ENCODE data around the gene GAD2.

The GAD2 gene

DNA sequence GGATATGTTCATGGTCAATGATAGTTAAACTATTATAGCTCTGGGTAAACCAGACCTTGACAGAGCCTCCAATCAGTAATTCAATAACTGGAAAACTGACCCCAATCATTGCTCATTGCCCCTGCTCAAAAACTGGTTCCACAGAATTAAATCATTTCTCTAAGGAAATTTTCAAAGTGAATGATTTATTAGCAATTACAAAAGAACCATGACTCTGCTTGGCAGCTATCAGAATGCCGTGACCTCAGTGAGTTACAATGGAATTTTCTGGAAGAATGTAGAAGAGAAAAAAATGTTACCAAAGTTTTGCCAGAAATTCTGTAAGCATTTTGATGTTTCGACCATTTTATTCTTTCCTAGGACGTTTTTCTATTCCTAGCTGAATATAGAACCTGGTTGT lies 114.8 kb downstream of the GAD2 start:
- Histone ChIP-seq H3K4me2 (ENCODE audit: low read length) (no peak overlapping the region), H2AFZ (ENCODE audit: low read depth, low read length) (no peak overlapping the region), H3K4me3 (ENCODE audit: low read length) (no peak overlapping the region), H3K27me3 (ENCODE audit: low read depth, low read length) (no peaks in the 10 kb centered on the region), H3K9me3 (ENCODE audit: insufficient read depth, low read length) (peaks cover 11% of the 10 kb centered on the region; the same call in 1 of the 2 replicates), H3K9ac (ENCODE audit: low read length) (no peak overlapping the region), H4K20me1 (ENCODE audit: insufficient read depth, low read length) (no peaks in the 10 kb centered on the region), H3K4me1 (ENCODE audit: low read length) (peaks cover 16% of the 10 kb centered on the region), H3K79me2 (ENCODE audit: low read length) (no peaks in the 10 kb centered on the region), H3K27ac (ENCODE audit: low read length) (no peak overlapping the region), H3K36me3 (replicated peaks; ENCODE audit: low read depth, low read length) (no peaks in the 10 kb centered on the region)
- TF ChIP-seq EZH2phosphoT487 (IDR thresholded peaks at IDR 0.05; ENCODE audit: low read depth): no peak
- TF ChIP-seq, protein P1, sequence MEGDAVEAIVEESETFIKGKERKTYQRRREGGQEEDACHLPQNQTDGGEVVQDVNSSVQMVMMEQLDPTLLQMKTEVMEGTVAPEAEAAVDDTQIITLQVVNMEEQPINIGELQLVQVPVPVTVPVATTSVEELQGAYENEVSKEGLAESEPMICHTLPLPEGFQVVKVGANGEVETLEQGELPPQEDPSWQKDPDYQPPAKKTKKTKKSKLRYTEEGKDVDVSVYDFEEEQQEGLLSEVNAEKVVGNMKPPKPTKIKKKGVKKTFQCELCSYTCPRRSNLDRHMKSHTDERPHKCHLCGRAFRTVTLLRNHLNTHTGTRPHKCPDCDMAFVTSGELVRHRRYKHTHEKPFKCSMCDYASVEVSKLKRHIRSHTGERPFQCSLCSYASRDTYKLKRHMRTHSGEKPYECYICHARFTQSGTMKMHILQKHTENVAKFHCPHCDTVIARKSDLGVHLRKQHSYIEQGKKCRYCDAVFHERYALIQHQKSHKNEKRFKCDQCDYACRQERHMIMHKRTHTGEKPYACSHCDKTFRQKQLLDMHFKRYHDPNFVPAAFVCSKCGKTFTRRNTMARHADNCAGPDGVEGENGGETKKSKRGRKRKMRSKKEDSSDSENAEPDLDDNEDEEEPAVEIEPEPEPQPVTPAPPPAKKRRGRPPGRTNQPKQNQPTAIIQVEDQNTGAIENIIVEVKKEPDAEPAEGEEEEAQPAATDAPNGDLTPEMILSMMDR (IDR thresholded peaks at IDR 0.05; ENCODE audit: low read depth, low read length): no peak

DNA sequence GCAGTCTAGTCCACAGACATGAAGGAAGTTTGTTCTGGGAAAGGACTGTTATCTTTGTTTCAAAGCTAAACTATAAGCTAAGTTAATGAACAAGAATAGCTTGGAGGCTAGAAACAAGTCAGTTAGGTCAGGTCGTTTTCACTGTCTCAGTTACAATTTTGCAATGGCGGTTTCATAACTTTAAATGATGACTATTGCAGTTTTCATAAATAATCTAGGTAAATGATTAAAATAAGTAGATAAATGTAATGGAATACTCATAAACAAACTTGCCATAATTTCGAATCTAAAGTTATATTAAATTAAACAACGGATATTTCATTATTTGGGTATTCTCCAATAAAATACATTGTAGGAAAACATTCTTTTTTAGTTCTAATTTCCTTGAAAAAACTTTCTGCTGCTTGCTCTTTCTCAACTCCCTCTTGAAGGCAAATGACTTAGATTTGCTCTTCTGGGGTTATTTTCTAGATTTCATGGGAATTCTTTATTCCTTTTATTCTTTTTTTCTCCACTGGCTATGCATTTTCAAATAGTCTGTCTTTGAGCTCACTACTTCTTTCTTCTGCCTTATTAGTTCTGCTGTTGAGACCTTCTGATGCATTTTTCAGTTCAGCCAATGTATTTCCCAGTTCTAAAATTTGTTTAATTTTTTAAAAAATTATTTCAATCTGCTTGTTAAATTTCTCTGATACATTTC lies 117.8 kb downstream of the GAD2 start:
- TF ChIP-seq EZH2phosphoT487 (IDR thresholded peaks at IDR 0.05; ENCODE audit: low read depth): no peak
- TF ChIP-seq, protein P1 (IDR thresholded peaks at IDR 0.05; ENCODE audit: low read depth, low read length): no peak
- Histone ChIP-seq H3K27ac (ENCODE audit: low read length) (no peak overlapping the region), H2AFZ (ENCODE audit: low read depth, low read length) (no peak overlapping the region)

GRCh38 chr10:26334932-26335573 lies 118.5 kb downstream of the GAD2 start:
- H3K9ac ChIP-seq (ENCODE audit: low read length): peak overlapping the region; percentile 81
- peak overlapping the region; percentile 85 for H3K4me3 ChIP-seq (ENCODE audit: low read length)
- no peaks in the 10 kb centered on the region for H3K36me3 ChIP-seq (replicated peaks; ENCODE audit: low read depth, low read length)
- H4K20me1 ChIP-seq (ENCODE audit: insufficient read depth, low read length): no peaks in the 10 kb centered on the region
- H3K4me1 ChIP-seq (ENCODE audit: low read length): peaks cover 19% of the 10 kb centered on the region
- TF ChIP-seq, protein P1 (IDR thresholded peaks at IDR 0.05; ENCODE audit: low read depth, low read length): peak; percentile 79
- no peak for TF ChIP-seq EZH2phosphoT487 (IDR thresholded peaks at IDR 0.05; ENCODE audit: low read depth)
- peak overlapping the region; percentile 96 for H3K4me2 ChIP-seq (ENCODE audit: low read length)
- peak overlapping the region; percentile 88 for H3K27ac ChIP-seq (ENCODE audit: low read length)
- H3K9me3 ChIP-seq (ENCODE audit: insufficient read depth, low read length): peaks cover 8% of the 10 kb centered on the region; the same call in 1 of the 2 replicates
- no peaks in the 10 kb centered on the region for H3K27me3 ChIP-seq (ENCODE audit: low read depth, low read length)
- H2AFZ ChIP-seq (ENCODE audit: low read depth, low read length): peak overlapping the region; percentile 96
- H3K79me2 ChIP-seq (ENCODE audit: low read length): no peaks in the 10 kb centered on the region

More for the DNA sequence above, 117.8 kb downstream of the GAD2 start:
- Histone ChIP-seq H3K9me3 (ENCODE audit: insufficient read depth, low read length) (peaks cover 8% of the 10 kb centered on the region; the same call in 1 of the 2 replicates), H3K79me2 (ENCODE audit: low read length) (no peaks in the 10 kb centered on the region), H3K36me3 (replicated peaks; ENCODE audit: low read depth, low read length) (no peaks in the 10 kb centered on the region), H4K20me1 (ENCODE audit: insufficient read depth, low read length) (no peaks in the 10 kb centered on the region), H3K4me3 (ENCODE audit: low read length) (no peak overlapping the region), H3K9ac (ENCODE audit: low read length) (no peak overlapping the region), H3K4me2 (ENCODE audit: low read length) (no peak overlapping the region), H3K4me1 (ENCODE audit: low read length) (peaks cover 19% of the 10 kb centered on the region), H3K27me3 (ENCODE audit: low read depth, low read length) (no peaks in the 10 kb centered on the region)

GRCh38 chr10:26335574-26336093 lies 119.1 kb downstream of the GAD2 start:
- H3K9ac ChIP-seq (ENCODE audit: low read length): peak overlapping the region; percentile 81
- TF ChIP-seq, protein P1 (IDR thresholded peaks at IDR 0.05; ENCODE audit: low read depth, low read length): no peak
- no peak for TF ChIP-seq EZH2phosphoT487 (IDR thresholded peaks at IDR 0.05; ENCODE audit: low read depth)
- peak overlapping the region; percentile 85 for H3K4me3 ChIP-seq (ENCODE audit: low read length)

More at GRCh38 chr10:26335574-26336093, 119.1 kb downstream of the GAD2 start:
- Histone ChIP-seq H4K20me1 (ENCODE audit: insufficient read depth, low read length) (no peaks in the 10 kb centered on the region), H3K9me3 (ENCODE audit: insufficient read depth, low read length) (peaks cover 8% of the 10 kb centered on the region; the same call in 1 of the 2 replicates), H2AFZ (ENCODE audit: low read depth, low read length) (peak overlapping the region; percentile 96), H3K79me2 (ENCODE audit: low read length) (no peaks in the 10 kb centered on the region), H3K4me1 (ENCODE audit: low read length) (peaks cover 19% of the 10 kb centered on the region), H3K4me2 (ENCODE audit: low read length) (peak overlapping the region; percentile 96), H3K27me3 (ENCODE audit: low read depth, low read length) (no peaks in the 10 kb centered on the region), H3K36me3 (replicated peaks; ENCODE audit: low read depth, low read length) (no peaks in the 10 kb centered on the region), H3K27ac (ENCODE audit: low read length) (peak overlapping the region; percentile 88)
